HG03520 (cell line): ENCODE data around the gene TAF1B.

ENCODE experiments used
- ATAC-seq: cut with Tn5 transposase; IDR thresholded peaks from one replicate; pipeline ENCODE4 v1.9.1; 2021; ENCODE audit warnings: mild to moderate bottlenecking, moderate library complexity; ENCODE audit not compliant: unreplicated experiment

The TAF1B gene

DNA sequence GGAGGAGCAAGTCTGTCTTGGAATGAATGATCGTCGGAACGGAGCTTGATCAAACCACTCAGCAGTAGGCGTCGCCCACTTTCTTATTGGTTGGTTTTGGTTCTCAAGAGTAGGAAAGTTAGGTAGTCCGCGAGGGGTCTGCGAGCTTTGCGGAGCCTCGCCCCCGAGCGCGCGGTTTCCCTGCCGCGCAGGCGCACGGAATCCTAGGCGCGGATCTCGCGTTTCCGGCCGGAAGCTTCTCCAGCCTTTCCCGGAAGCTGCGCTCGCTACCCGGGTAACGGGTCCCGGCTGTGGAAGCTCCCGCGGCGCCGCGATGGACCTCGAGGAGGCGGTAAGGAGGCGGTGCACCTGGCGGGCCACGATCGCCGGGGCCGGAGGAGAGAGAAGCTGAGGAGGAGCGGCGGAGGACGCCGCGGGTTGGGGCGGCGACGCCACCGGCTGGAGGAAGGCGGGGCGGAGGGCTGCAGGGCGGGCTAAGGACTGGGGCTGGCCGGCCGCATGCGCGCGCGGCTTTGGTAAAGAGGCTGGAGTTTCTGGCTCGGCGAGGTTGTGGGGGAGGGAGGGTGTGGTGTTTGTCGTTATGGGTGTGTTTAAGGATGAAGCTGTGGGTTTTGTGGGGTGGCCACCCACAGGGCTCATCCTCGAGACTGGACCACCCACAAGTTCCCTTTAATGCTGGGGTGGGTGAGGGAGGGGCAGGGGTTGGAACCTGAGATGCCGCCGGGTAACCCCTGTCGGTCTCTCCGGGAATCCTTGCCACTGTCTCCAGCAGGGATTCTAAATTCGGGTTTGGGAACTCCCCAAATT is at the start of gene TAF1B:
TAF1B (plus strand) TSS at position 246 of the 807 bp plus-strand sequence; CDS start at position 314, 68 bp downstream.
- peak; percentile 83 for ATAC-seq

DNA sequence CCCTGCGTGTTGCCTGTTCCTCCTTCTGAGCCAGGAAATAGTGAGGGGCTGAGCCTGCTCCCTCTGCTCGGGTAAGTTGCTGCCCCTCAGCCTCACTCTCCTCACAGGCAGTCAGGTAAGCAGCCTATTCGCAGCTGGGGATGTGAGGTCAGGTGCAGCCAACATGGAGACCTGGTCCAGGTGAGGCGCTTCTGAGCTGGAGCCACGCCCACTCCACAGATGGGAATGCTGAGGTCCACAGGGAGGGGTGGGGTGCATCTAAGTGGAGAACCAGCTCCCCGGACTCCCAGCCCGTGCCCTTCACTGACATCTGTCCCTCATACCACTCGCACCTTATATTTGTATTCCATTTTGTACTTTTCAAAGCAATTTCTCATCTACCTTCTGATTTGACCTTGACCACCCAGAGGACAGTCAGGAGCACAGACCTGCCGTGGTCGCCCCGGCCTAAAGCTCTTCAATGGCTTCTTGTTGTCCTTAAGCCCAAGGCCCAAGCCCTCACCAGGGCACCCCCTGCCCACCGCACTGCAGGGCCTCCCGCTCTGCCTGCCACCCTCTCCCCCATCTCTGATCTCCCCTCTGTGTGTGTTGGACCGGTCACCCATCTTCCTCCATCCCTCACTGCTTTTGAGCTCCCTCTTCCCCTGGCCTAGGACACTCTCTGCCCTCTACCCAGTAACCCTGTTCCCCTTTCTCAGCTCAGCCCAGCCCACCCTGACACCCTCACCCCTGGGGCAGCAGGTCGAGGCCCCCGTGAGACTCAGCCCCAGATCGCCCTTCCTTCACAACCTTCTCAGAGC is 49.2 kb upstream of the TAF1B start:
- ATAC-seq, result no peak

DNA sequence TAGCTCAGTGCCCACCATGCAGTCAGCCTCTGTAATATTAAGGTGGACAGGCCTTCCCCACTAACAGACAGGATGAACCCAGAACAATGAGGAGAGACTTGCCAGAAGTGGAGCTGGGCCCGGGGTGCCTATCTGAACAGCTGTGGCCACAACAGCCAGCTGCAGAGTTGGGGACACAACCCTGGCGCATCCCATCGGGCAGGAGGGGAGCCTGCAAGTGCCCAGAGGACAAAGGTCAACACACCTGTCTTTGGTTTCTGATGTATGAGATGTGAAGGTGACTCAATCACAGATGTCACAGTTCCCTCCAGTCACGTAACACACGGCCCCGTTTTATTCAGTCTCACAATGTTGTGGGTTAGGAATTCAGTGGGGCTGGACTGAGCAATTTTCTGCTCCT is 48.2 kb upstream of the TAF1B start:
- ATAC-seq, result no peak

DNA sequence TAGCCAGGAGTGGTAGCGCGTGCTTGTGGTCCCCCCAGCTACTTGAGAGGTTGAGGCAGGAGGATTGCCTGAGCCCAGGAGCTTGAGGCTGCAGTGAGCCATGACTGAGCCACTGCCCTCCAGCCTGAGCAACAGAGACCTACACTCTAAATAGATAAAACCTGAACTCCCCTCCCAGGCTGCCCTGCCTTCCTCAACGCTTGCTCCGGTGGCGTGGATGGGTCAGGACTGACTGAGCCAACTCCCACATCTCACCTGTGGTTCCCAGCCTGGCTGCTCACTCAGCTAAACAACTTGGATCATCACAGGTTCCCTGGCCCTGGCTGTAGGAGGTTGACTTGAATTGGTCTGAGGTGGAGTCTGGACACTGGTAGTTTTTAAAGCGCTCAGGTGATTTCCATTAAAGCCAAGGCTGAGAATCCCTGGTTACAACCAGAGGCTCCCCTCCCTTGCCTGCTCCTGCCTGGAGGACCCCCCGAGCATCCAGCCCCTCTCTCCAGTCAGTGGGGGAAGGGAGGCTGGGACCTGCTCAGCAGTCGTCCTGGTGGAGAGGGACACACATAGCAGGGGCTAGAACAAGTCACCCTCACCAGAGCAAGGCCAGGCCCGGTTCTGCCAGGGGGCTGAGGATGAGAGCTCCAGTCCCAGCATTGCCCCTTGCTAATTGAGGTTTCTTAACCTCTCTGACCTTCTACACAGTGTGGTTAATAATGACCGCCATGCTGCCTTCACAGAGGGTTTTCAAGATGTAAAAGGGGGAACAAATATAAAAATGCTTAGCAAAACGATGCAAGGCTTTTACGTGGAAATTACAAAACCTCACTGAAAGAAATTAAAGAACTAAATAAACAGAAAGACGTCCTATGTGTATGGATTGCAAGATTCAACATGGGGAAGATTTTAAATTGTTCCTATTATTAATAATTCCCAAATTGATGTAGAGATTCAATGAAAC is 46.9 kb upstream of the TAF1B start:
- no peak for ATAC-seq

DNA sequence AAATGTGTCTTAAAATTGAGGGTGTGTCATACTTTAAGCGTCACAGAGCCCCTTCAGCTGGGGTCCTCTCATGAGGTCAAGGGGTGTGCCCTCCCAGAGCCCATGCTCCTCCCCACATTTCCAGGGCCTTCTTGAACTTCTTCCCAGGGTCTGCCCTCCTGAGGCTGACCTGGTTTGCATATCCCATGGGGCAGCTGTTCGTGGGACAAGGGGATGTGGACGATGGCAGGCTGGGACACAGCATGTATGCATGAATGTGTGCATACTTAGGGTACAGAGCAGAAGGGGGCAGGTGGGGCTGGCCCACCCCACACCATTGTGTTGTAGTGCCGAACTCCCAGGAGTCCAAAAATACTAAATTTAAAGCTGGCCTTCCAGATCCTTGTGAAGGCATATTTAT is 46.2 kb upstream of the TAF1B start:
- no peak for ATAC-seq

DNA sequence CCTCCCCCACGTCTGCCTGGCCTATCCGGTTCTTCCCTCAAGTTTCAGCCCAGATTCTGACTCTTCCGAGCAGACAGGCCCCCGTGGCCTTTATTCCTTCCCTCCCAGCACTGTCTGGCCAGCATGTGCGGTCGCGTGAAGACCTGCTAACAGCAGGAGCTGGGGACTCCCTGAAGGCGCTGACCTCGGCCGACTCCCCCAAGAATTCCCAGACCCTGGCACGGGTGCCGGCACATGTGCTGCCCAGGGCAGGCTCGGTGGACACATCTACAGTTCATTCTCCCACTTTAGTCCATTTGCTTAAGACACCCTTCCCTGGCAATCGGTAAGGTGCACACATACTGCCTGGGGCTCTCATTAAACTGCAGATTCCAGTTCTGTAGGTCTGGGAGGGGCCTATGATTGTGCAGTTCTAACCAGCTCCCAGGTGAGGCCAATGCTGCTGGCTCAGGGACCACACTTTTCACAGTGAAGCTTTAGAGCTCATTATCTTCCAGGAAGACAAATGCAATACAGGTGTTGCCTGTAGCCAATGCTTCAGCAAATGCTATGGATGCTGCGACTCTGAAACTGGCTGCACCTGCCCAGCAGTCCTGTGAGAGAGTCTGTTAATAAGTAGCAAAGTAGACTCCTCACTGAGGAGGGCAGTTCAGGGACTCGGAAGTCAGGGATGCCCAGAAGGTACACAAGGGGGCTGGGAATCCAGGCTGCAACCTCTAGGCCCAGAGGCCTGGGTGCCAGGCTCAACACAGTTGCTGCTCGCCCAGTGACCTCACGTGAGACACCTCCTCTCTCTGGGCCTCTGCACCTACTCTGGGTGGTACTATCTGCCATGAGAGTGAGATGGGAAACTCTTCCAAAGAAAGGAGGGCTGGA is 45.4 kb upstream of the TAF1B start:
- no peak for ATAC-seq

DNA sequence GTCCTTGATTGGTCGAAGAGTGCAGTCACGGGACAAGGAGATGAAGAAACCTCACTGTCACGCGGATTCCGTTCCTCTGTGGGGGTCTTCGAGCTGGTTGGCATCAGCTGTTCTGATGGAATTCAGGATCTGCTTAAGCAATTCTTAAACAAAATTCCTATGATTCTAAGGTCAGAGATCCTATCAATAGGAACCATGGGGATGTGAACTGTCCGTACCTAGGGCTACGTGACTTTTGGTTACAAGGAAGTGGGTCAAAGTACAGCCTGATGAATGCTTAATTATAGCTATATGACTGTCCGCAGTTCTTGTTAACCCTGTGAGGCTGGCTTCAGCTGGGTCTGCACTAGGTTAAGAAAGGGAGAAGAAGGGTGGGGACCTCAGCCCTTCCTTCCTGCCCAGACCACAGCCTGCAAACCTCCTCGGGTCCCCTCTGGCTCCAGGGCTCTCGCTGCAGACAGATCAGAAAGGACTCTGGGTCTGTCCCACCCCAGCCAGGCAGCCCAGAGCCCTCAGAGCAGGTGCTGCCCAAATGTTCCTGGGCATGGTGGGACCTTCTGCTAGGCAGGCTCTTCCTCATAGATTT is 44.2 kb upstream of the TAF1B start:
- ATAC-seq, result no peak

DNA sequence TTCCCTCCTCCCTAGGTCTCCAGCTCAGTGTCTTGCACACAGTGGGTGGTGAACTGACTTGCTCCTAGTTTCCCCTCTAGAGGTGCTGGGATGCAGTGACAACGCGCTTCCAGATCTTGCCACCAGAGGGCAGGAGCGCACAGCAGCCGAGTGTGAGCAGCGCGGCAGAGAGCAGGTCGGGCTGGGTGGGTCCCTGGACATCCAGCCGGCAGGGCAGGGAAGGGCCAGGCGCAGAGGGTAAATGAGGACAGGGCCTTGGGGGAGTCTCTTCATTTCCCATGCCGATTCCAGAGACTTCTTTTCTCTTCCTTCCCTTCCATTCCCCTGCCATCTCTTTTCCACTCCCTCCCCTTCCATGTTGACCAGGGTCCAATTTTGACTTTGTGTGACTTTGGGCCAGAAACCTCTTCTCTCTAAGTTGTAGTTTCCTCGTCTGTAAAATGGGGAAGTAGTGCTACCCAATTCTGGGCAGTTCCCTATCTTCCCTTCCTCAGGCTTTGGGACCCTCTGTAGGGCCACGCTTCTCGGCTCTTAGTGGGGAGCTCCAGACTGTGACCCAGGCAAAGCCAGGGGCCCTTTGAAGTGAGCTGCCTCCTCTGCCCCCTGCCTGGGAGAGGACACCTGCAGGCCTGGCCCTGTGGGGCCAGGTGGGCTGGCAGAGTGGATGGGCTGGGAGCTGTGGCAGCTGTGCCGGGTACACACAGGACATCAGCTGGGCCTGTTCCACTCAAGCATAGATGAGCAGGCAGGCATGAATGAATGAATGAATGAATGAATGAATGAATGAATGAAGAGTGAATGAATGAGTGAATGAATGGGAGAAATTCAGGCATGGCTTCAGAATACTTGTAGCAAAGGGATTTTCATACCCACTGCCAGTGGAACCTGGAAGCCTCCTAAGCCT is 43.3 kb upstream of the TAF1B start:
- peak; percentile 77 for ATAC-seq

DNA sequence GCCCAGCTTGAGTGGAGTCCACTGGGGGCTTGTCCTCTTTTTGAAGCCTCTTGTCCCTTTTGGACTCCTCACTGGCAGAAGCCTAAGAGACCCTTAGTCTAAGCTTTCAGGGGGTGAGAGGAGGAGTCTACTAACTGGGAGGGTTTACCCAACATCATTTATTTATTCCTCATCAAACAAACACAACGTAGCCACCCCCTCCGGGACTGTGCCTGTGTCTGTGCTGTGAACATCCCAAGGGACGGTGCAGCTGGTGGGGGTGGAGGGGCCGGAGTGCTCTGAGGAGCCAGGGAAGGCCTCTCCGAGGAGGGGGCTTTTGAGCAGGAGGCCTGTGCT is 42.7 kb upstream of the TAF1B start:
- ATAC-seq, result no peak

DNA sequence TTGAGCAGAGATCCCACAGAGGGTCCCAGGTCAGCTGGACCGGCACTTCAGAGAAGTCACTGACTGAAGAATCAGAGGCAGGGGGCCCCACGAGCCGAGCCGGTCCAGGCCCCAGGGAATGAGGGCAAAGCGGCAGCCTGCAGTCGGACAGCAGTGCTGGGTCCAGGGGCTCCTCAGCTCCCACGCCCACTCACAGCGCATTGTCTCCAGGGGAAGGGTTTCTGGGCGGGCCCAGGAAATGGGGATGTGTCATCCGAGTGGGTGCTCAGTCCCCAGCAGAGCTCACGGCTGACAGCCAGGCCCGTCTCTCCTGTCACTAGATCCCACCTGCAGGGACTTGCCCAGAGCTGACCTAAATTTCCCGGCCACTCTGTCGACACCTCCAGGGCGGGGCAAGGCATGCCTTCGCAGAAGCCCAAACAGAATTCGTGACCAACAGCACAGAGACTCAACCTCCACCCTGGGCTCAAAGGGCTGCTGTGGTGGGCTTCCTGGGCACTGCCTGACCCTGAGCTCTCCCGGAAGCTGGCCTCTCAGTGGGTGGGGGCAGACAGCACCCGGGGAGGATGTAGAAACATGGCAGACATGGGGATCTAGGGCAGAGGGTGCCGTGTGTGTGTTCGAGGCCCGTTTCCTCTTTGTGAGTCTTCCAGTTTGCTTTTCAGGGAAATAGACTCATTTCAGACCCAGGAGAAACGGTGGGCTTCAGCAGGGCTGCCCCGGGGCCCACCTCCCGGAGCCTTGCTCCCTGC is 42.1 kb upstream of the TAF1B start:
- ATAC-seq, result no peak

DNA sequence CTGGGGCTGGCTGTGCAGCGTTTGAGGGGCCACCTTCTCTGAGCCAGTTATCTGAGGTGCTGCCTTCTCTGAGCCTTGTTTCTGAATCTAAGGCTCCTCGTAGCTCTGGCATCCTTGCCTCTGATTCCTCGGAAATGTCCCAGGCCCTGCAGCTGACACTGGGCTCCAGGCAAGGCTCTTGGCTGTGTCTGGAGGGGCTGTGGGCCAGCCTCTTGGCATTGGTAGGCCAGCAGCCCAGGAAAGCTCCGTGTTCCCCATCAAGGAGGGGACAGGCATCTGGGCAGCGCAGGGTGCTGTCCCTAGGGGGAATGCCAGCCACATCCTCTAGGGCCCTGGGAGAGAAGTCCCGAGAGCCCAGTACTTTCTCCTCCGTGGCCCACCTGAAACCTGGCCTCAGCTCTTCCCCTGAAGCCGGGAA is 40.7 kb upstream of the TAF1B start:
- ATAC-seq, result no peak

DNA sequence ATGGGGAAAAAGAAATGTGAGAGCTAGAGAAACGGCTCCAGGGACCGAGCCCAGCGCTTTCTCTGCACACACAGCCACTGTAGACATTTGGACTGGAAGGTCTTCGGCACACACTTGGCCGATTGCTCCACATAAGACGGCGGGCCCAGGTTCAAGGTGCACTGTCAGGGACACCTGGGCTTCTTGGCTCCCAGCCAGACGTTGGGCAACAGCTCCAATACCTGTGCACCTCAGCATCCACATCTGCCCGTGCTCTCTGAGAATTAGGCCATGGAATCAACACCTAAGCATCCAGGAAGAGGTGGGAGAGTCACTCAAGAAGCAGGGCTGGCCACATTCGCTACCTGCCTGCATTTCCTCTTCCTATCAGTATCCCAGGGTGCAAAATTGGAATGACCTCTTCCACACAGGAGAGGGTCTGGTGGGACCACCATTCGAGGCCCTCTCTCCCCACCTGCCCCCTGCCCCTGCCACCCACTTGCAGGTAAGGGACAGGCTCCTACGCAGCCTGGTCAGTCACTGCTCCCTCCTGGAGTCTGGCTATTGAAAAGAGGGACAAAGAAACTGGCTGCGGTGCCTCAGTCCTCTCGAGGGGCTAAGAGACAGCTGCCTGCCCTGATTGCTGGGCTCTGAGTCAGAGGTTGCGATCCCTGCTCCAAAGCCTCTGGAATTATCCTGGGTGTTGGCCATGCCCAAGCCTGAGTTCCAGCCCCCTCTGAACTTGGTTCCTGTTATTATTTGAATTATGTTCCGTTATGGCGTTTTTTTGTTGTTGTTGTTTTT is 40.1 kb upstream of the TAF1B start:
- no peak for ATAC-seq

DNA sequence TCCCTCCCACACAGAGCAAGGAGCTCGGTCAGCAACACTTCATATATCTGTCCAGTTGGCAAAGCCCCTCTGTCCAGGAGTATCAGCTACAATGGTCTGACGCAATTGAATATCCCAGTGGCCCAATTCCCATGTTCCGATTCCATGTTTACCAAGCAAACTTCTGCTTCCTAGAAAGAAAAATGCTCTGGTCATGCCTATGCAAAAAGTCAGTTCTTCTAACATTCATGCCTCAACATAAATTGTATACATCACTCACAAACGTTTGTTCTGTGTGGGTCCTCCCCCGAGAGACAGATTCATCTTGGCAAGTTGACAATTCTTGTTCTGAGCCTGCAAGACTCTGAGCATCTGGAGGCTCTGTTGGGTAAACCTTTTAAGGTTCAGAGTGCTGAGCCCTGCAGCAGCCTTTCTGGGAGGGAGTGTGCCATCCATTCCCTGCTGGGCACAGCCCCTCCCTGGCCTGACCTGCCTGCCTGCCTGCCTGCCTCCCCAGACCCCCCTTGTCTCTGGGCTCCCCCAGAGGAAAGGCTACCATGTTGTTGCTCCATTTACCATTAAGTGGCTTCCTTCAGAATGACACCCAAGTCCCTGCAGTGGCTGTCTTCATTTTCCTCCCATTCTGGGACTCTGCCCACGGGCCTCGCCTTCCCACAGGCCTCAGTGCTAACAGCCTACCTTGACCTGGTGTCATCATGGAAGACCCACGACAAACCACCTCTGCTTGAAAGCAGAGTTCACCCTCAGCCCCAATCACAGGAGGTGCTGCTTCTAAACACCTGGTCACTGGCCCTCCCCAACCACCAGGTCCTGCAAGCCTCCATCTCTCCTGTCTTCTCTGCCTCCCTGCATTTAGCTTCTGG is 37.6 kb upstream of the TAF1B start:
- ATAC-seq, result no peak

DNA sequence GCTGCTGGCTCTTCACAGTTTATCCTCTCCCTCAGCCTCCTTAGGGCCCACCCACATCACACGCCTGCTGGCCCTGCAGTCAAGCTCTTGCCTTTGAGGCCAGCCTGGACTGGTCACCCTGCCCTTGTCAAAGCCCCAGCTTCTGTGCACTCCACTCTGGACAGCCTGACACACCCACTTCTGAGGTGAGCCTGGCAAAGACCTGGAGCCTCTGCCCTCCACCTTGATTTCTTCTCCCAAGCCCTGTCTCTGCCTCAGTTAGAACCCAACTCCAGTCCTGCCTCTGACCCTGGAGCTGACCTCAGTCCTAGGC is 37.0 kb upstream of the TAF1B start:
- ATAC-seq, result no peak

DNA sequence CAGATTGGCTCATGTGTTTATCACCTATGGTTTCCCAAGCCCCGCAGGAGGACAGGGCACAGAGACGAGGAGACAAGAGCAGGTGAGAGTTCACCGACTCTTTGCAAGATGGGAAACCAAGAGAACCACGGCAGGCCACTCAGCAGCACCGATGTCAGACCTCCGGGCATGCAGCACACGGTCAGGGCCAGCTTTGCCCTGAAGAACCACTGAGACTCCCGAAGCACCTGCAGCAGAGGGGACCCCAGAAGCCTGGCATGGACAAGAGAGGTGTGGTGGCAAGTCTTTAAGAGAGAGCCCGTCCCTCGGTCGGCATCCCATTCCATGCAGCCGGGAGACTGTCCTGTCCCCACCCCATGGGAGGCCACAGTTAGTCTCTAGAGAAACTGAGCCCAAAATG is 36.6 kb upstream of the TAF1B start:
- ATAC-seq, result no peak

DNA sequence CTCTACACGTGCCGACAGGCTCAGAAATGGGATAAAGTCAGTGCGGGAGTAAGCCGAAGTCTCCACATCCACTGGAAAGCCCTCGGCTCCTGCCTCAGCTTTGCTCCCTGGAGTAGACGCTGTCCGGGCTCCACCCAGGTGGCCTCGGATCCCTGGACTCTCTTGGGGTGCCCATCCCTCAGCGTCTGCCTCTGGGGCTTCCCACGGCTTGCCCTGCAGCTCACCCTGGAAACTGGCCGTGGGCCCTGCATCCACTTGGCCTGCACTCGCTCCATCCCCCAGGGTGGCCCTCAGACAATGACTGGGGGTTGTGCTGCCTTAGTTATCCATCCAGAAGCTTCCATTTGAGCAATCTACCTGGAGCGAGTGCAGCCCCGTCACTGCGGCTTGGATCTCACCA is 36.2 kb upstream of the TAF1B start:
- ATAC-seq, result no peak
